SU-DHL-6 (cell line): ENCODE data around the gene ZNF630.

ENCODE experiments used
- CTCF ChIP-seq: fragments of 200-600 bp; sonication (generic); IDR thresholded peaks from one replicate; pipeline ENCODE4 v1.5.1; 2017; ENCODE audit warnings: antibody characterized with exemption, mild to moderate bottlenecking, low read length, moderate library complexity; ENCODE audit not compliant: insufficient read depth, poor library complexity, severe bottlenecking
- EZH2phosphoT487 ChIP-seq: fragments of 200-600 bp; sonication (generic), shearing (Covaris generic); conservative IDR thresholded peaks from 2 replicates; pipeline ENCODE4 v1.6.1; 2018; ENCODE audit warnings: mild to moderate bottlenecking, antibody characterized with exemption, low read length, moderate library complexity, mixed read lengths

DNA sequence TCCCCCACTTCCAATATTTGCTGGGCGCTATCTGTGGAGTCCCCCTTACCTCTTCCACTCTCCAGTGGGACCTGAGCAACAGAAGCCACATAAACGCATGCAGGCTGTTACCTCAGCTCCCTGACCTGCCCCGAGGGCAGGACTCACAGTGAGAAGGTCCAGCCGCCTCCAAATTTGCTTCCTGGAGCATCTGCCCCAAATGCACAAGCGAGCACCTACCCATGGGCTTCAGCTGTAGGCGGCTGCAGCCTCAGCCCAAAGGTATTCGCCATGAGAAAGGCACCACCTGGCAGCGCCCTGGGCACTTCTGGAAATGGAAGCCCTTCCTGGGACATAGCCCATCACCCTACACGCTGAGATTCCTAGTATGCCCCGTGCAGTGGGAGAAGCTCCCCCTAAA, 41.2 kb downstream of the ZNF630 start:
- TF ChIP-seq CTCF = no peak
- TF ChIP-seq EZH2phosphoT487 = no peak
